ENCODE measurements around the gene SMS.

- TF ChIP-seq CTCF (IDR thresholded peaks at IDR 0.05 in 8 of 11, conservative IDR thresholded peaks at IDR 0.05 in 3 of 11) (peak; percentile 86 to 99 (median 92)), POLR2AphosphoS5 (IDR thresholded peaks at IDR 0.05) (no peak), POLR2A (IDR thresholded peaks at IDR 0.05) (no peak)
Observed at GRCh38 chrX:21985332-21985777, 44.8 kb downstream of the SMS start.

Measured in spleen (tissue), 7 donors.